NB4 (cell line): ENCODE measurements around the gene PSPC1.

Source experiments
- CTCF ChIP-seq: IDR thresholded peaks from one replicate; pipeline ENCODE4 v1.5.1; 2012; ENCODE audit warnings: low read depth, low read length
- MYC ChIP-seq: IDR thresholded peaks from 2 replicates; pipeline ENCODE4 v1.6.1; 2011; ENCODE audit warnings: low read depth, low read length
- POLR2A ChIP-seq: IDR thresholded peaks from 2 replicates; pipeline ENCODE4 v1.6.1; 2011; ENCODE audit warnings: mild to moderate bottlenecking; ENCODE audit not compliant: insufficient read length; ENCODE audit errors: extremely low read depth
- TF ChIP-seq, protein P1 (sequence below): IDR thresholded peaks from 2 replicates; pipeline ENCODE4 v1.6.1; 2011; ENCODE audit warnings: low read depth, low read length

DNA sequence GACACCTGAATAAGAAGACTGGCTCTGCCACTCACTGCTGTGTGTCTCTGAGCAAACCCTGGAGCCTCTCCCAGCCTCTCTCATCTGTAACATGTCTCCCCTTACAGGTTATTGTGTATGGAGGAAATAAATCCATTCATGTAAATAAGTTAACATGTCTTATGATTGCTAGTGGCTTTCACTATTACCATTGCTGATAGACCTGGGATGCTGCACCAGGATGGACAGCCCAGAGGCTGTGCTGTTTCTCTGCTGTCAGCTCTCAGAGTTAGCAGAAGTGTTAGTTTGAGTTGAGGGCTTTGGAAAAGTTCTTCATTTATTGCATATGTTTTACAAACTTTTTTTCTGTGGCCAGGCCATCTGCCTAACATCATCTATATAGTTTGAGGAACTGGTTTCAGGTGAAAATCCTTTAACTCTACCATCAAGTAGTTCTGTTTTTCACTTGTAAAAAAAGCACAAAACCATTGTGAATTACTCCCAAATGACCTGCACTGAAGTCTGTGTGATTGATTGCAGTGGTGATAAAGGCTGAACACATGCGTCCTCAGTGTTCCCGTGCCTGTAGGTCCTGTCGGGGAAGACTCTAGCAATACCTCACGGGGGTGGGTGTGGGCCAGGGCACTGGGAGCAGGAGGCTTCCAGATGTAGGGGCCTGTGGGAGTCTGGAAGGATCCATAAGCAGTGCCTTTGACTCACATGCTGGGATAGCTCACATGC is 124.7 kb downstream of the PSPC1 start:
- no peak for TF ChIP-seq CTCF
- TF ChIP-seq POLR2A, result no peak
- TF ChIP-seq MYC, result no peak
- TF ChIP-seq, protein P1, sequence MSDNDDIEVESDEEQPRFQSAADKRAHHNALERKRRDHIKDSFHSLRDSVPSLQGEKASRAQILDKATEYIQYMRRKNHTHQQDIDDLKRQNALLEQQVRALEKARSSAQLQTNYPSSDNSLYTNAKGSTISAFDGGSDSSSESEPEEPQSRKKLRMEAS, result no peak
